OCI-LY7 (cell line): ENCODE results near the gene LMX1B. TPM values are rescaled to one million over a fixed set of nuclear protein-coding genes. Genes with fewer than 3 reads are reported as not detected.

Experiments
- BruUV-seq: library from RNA; stranded (reverse); fragments of 400-500 nt; replicated peaks from 2 replicates; lab custom pipeline; 2021; lab: Mats Ljungman, UMichigan
- CTCF ChIA-PET: fragments of 300-600 bp; sonication (Branson Sonifier 250); formaldehyde crosslinking; loops from one replicate; lab custom pipeline; 2022; ENCODE audit warnings: antibody characterized with exemption; ENCODE audit not compliant: unreplicated experiment; lab: Charles Lee
- POLR2A ChIA-PET: fragments of 300-600 bp; sonication (Branson Sonifier 250); formaldehyde crosslinking; loops from one replicate; lab custom pipeline; 2022; ENCODE audit warnings: antibody characterized with exemption; lab: Charles Lee
- DNase-seq: peaks from one replicate; pipeline ENCODE4 v3.0.0-alpha.2; 2015; ENCODE audit warnings: low spot score
- H2AFZ ChIP-seq: fragments of 200-600 bp; sonication (generic), shearing (Covaris generic); 2 replicates; pipeline ENCODE4 v1.6.1; 2014; ENCODE audit warnings: mild to moderate bottlenecking, antibody characterized with exemption, low read length, moderate library complexity
- H3K27ac ChIP-seq: fragments of 200-600 bp; sonication (generic); 2 replicates; pipeline ENCODE4 v1.5.1; 2014; ENCODE audit warnings: mixed run types, low read depth, mild to moderate bottlenecking, moderate library complexity, low read length, inconsistent platforms; ENCODE audit not compliant: poor library complexity, severe bottlenecking
- H3K36me3 ChIP-seq: fragments of 200-600 bp; sonication (generic); 2 replicates; pipeline ENCODE4 v1.6.1; 2014; ENCODE audit warnings: mild to moderate bottlenecking, antibody characterized with exemption, low read length, moderate library complexity, mixed read lengths; ENCODE audit not compliant: insufficient read depth
- H3K4me1 ChIP-seq: fragments of 200-600 bp; sonication (generic); 2 replicates; pipeline ENCODE4 v1.5.1; 2014; ENCODE audit warnings: mild to moderate bottlenecking, low read length; ENCODE audit not compliant: insufficient read depth, poor library complexity, severe bottlenecking
- H3K4me2 ChIP-seq: fragments of 200-600 bp; sonication (generic); 2 replicates; pipeline ENCODE4 v1.6.1; 2014; ENCODE audit warnings: mild to moderate bottlenecking, low read length
- H3K4me3 ChIP-seq: fragments of 200-600 bp; sonication (generic); 2 replicates; pipeline ENCODE4 v1.5.1; 2014; ENCODE audit warnings: mild to moderate bottlenecking, low read depth, low read length; ENCODE audit not compliant: poor library complexity, severe bottlenecking
- H3K79me2 ChIP-seq: fragments of 200-600 bp; sonication (generic); 2 replicates; pipeline ENCODE4 v1.6.1; 2016; ENCODE audit warnings: low read depth, mild to moderate bottlenecking, low read length, moderate library complexity, mixed read lengths; ENCODE audit not compliant: insufficient read depth
- H3K9me2 ChIP-seq: fragments of 200-600 bp; sonication (generic); 2 replicates; pipeline ENCODE4 v1.6.1; 2016; ENCODE audit warnings: mild to moderate bottlenecking, low read length, mixed read lengths; ENCODE audit not compliant: insufficient read depth
- H3K9me3 ChIP-seq: fragments of 200-600 bp; sonication (generic); 2 replicates; pipeline ENCODE4 v1.6.1; 2014; ENCODE audit warnings: mild to moderate bottlenecking, mixed run types, low read length, mixed read lengths
- H4K20me1 ChIP-seq: fragments of 200-600 bp; sonication (generic); 2 replicates; pipeline ENCODE4 v1.6.1; 2014; ENCODE audit warnings: mild to moderate bottlenecking, antibody characterized with exemption, low read length, moderate library complexity, mixed read lengths; ENCODE audit not compliant: insufficient read depth
- EZH2phosphoT487 ChIP-seq: fragments of 200-600 bp; sonication (generic); IDR thresholded peaks from 2 replicates; pipeline ENCODE4 v1.6.1; 2018; ENCODE audit warnings: low read depth, borderline replicate concordance, mild to moderate bottlenecking, mixed run types, antibody characterized with exemption, low read length, moderate library complexity, mixed read lengths
- intact Hi-C: fragments of 100-400 bp; cut with micrococcal nuclease; formaldehyde crosslinking; loops from one replicate; pipeline ENCODE4 v1.10.0; 2022; ENCODE audit not compliant: unreplicated experiment
- total RNA-seq, 2 experiments: library from RNA; depleted of rRNA in 1 of 2; stranded (reverse); fragments of >200 nt in 1 of 2; shearing (Covaris generic) in 1 of 2; gene quantifications; 2 replicates each; pipeline ENCODE4 v1.2.3, GENCODE V29; 2014 to 2022
- TF ChIP-seq, protein P1 (sequence below): fragments of 200-600 bp; sonication (generic); conservative IDR thresholded peaks from 2 replicates; pipeline ENCODE4 v1.5.1; 2014; ENCODE audit warnings: mild to moderate bottlenecking, antibody characterized with exemption, low read length, moderate library complexity, mixed read lengths

LMX1B gene
- total RNA-seq, 2 experiments from 2014 or later: not detected

DNA sequence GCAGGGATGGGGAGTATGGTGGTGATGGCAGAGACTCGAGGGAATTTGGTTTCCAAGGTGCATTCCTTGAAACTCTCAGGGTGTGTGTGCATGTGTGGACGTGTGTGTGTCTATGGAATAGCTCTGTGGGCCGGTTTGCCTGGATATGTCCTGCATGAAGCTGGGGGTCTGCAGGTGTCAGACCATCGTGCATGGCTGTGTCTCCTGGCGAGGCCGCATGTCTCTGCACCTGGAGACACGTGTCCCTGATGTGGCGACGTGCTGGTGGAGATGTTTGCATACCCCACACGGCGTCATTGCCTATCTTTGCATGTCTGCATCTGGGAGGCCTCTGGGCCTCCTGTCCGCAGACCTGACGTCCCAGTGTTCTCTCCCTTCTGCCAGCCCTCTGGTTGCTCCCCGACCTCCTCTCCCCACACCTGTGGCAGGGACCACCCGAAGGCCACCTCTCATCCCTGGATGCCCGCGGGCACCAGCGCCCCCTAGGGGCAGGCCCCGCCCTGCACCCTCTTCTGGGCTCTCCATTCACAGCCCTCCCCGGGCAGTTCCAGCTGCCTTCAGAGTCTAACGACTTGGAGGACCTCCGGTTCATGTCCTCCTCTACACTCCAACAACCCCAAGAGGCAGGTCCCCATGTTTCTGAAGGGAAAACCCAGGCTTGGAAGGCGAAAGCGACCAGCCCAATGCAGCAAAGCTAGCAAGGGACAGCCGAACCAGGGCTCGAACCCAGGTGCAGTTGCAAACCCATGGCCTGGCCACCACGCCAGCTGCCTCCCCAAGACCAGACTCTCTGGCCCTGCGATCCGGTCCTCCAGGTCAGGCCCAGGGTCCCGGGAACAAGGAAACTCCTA is 88.6 kb downstream of the LMX1B start:
- CTCF ChIA-PET: interaction anchor here (0.6 kb wide), 1 partner anchor 76 kb away, joined by 3 read pairs; no protein-coding TSS in a partner anchor
- no peaks in the 10 kb centered on the region for H3K9me3 ChIP-seq
- POLR2A ChIA-PET: interaction anchor here (0.5 kb wide), 1 partner anchor 79 kb away, joined by 4 read pairs; no protein-coding TSS in a partner anchor
- BruUV-seq: no TSS peak
- H3K79me2 ChIP-seq: no peaks in the 10 kb centered on the region
- intact Hi-C loops: no loop called here
- no peaks in the 10 kb centered on the region for H3K36me3 ChIP-seq
- no peaks in the 10 kb centered on the region for H3K4me1 ChIP-seq
- no peak overlapping the region for H2AFZ ChIP-seq
- no peak for TF ChIP-seq EZH2phosphoT487
- TF ChIP-seq, protein P1, sequence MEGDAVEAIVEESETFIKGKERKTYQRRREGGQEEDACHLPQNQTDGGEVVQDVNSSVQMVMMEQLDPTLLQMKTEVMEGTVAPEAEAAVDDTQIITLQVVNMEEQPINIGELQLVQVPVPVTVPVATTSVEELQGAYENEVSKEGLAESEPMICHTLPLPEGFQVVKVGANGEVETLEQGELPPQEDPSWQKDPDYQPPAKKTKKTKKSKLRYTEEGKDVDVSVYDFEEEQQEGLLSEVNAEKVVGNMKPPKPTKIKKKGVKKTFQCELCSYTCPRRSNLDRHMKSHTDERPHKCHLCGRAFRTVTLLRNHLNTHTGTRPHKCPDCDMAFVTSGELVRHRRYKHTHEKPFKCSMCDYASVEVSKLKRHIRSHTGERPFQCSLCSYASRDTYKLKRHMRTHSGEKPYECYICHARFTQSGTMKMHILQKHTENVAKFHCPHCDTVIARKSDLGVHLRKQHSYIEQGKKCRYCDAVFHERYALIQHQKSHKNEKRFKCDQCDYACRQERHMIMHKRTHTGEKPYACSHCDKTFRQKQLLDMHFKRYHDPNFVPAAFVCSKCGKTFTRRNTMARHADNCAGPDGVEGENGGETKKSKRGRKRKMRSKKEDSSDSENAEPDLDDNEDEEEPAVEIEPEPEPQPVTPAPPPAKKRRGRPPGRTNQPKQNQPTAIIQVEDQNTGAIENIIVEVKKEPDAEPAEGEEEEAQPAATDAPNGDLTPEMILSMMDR: peak; percentile 84
- H3K9me2 ChIP-seq: no peaks in the 10 kb centered on the region
- H3K4me3 ChIP-seq: no peak overlapping the region
- DNase-seq: peak; percentile 13
- no peak overlapping the region for H3K4me2 ChIP-seq
- H3K27ac ChIP-seq: no peak overlapping the region
- no peaks in the 10 kb centered on the region for H4K20me1 ChIP-seq

DNA sequence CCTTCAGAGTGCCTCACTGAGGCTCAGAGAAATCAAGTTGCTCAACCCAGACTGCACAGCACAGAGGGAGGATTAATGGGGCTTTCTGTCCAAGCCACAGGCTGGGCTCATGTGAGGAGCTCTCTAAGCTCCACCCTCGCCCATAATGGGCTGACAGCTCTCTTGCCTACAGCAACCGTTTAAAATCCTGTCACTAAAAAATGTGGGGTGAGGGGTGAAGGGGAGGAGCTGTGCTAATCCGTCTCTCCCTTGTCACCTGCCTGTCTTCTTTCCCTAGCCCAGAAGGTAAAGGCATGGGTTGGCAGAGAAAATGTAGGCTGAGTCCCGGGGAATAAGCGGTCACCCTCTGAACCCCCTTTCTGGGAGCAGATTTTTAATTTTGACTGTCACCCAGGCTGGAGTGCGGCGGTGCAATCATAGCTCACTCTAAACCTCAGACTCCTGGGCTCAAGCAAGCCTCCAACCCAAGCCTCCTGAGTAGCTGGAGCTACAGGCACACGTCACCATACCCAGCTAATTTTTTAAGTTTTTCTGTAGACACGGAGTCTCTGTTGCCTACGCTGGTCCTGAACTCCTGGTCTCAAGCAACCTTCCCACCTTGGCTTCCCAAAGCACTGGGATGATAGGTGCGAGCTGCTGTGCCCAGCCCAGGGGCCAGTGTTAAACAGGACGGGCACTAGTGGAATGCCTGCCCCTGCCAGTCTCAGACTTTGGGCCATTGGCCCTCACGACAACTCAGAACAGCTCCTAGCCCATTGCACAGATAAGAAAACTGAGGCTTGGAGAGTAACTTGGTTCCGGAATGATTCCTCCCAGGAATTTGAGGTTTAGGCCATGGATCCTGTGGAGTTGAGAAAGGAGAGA is 89.5 kb downstream of the LMX1B start:
- DNase-seq: no peak
- BruUV-seq: no TSS peak
- Histone ChIP-seq H2AFZ (no peak overlapping the region), H4K20me1 (no peaks in the 10 kb centered on the region), H3K4me2 (no peak overlapping the region), H3K27ac (no peak overlapping the region), H3K9me2 (no peaks in the 10 kb centered on the region), H3K4me1 (no peaks in the 10 kb centered on the region), H3K79me2 (no peaks in the 10 kb centered on the region), H3K4me3 (no peak overlapping the region), H3K9me3 (no peaks in the 10 kb centered on the region), H3K36me3 (no peaks in the 10 kb centered on the region)
- TF ChIP-seq EZH2phosphoT487: no peak
- TF ChIP-seq, protein P1: no peak
- POLR2A ChIA-PET: interaction anchor here (0.5 kb wide), 1 partner anchor 78 kb away, joined by 4 read pairs; no protein-coding TSS in a partner anchor
- intact Hi-C loops: no loop called here
- CTCF ChIA-PET: interaction anchor here (0.6 kb wide), 1 partner anchor 75 kb away, joined by 3 read pairs; no protein-coding TSS in a partner anchor
